Spleen (tissue), 7 donors: Measurements from ENCODE around the gene ZNF746.
A peak's percentile ranks its signal among the peaks of the same experiment; 100 is the strongest.

Experiments used
- CTCF ChIP-seq, 11 experiments: fragments of 200-600 bp in 7 of 11; fragments of 450-650 bp in 4 of 11; sonication (generic) in 4 of 11; IDR thresholded peaks in 8 of 11; conservative IDR thresholded peaks in 3 of 11; 1 replicate in 7 of 11; 2 replicates in 4 of 11; pipeline versions ENCODE4 v1.4.0 to v1.8.0; 2016 to 2021; ENCODE audit warnings: antibody characterized with exemption in 11 of 11, inconsistent platforms in 4 of 11, mild to moderate bottlenecking in 1 of 11
- POLR2A ChIP-seq, 3 donors: fragments of 450-650 bp; IDR thresholded peaks; one replicate each; pipeline ENCODE4 v1.5.1; 2017; ENCODE audit warnings: antibody characterized with exemption in 3 of 3, mild to moderate bottlenecking in 1 of 3
- POLR2AphosphoS5 ChIP-seq, 3 donors: sonication (generic); formaldehyde crosslinking; IDR thresholded peaks; one replicate each; pipeline ENCODE4 v1.5.1; 2017; ENCODE audit warnings: antibody characterized with exemption in 3 of 3
- donor health status: DM: no; HTN: no; CAD: no; lungs with moderate emphysema.
- donor health status: DM: no; HTN: no; CAD: no.
- donor health status: DM: no; HTN: no; CAD: no.

- TF ChIP-seq CTCF (IDR thresholded peaks at IDR 0.05 in 8 of 11, conservative IDR thresholded peaks at IDR 0.05 in 3 of 11): no peak
- no peak for TF ChIP-seq POLR2A (IDR thresholded peaks at IDR 0.05)
- peak in 1 of 3 donors; percentile 20 for TF ChIP-seq POLR2AphosphoS5 (IDR thresholded peaks at IDR 0.05)
These were observed 22.2 kb downstream of the ZNF746 start for GRCh38 chr7:149475121-149476045.
